DOHH2 (cell line): Measurements from ENCODE around the gene RASGRF1.

Experiments used
- CTCF ChIP-seq: fragments of 200-600 bp; sonication (generic); IDR thresholded peaks from one replicate; pipeline ENCODE4 v1.5.1; 2014; ENCODE audit warnings: antibody characterized with exemption, mild to moderate bottlenecking, low read depth, low read length; ENCODE audit not compliant: poor library complexity, severe bottlenecking
- EZH2phosphoT487 ChIP-seq: fragments of 200-600 bp; sonication (generic); IDR thresholded peaks from 2 replicates; pipeline ENCODE4 v1.6.1; 2017; ENCODE audit warnings: borderline replicate concordance, mild to moderate bottlenecking, antibody characterized with exemption, low read length, moderate library complexity, mixed read lengths

DNA sequence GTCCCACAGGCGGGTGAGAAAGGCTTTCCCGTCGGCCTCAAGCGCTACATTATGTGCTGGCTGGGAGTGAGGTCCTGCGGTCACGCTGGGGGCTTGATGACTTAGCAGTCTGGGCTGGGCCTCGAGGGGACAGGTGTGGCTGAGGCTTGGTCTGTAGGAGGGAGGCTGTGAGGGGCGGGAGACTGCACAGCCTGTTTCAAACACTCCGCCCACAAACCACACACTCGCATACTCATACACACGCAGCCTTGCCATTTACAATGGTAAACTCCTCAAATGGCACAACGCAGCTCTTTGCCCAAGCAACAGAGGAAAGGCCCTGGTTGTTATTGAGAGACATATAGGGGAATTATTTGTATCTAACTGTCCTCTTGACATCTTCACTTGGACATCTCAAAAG, 32.4 kb upstream of the RASGRF1 start:
- TF ChIP-seq CTCF (no peak), EZH2phosphoT487 (no peak)
